Measurements from ENCODE around the gene MROH2B. TPM values are rescaled to one million over a fixed set of nuclear protein-coding genes. Genes with fewer than 3 reads are reported as not detected.

MROH2B gene
- total and polyA plus RNA-seq, 2 donors (not counting 1 experiment from before 2014, with no cell fraction given): not detected

GRCh38 chr5:41067714-41068568, 3.2 kb downstream of the MROH2B start:
- Histone ChIP-seq H3K9me3 (ENCODE audit: control extremely low read depth in 1 of 3, control insufficient read depth in 2 of 3, insufficient read depth in 1 of 3, low read length in 2 of 3) (no peaks in the 10 kb centered on the region), H4K20me1 (ENCODE audit: control insufficient read depth, insufficient read depth, low read length, poor library complexity, severe bottlenecking) (no peaks in the 10 kb centered on the region), H2AFZ (ENCODE audit: insufficient read depth, low read depth, low read length, poor library complexity, severe bottlenecking) (no peak overlapping the region), H3K36me3 (replicated peaks in 1 of 2; ENCODE audit: control extremely low read depth in 1 of 2, control insufficient read depth in 1 of 2, extremely low read depth in 1 of 2, insufficient read depth in 2 of 2, low read length in 1 of 2) (no peaks in the 10 kb centered on the region), H3K27ac (ENCODE audit: low read length in 2 of 2) (no peak overlapping the region), H3K79me2 (ENCODE audit: control insufficient read depth, insufficient read depth, low read length) (no peaks in the 10 kb centered on the region), H3K27me3 (replicated peaks in 1 of 4; ENCODE audit: control extremely low read depth in 1 of 4, control insufficient read depth in 3 of 4, insufficient read depth in 4 of 4, low read length in 3 of 4) (no peaks in the 10 kb centered on the region), H3K4me2 (replicated peaks; ENCODE audit: low read depth, low read length, poor library complexity, severe bottlenecking) (no peak overlapping the region), H3K9ac (ENCODE audit: low read length) (no peak overlapping the region), H3K4me1 (ENCODE audit: control insufficient read depth in 2 of 2, insufficient read depth in 2 of 2, low read length in 2 of 2) (no peaks in the 10 kb centered on the region), H3K4me3 (ENCODE audit: control extremely low read depth in 1 of 5, extremely low read depth in 1 of 5, insufficient read depth in 1 of 5, low read depth in 2 of 5, low read length in 4 of 5) (no peak overlapping the region)
- Mint-ChIP-seq H3K4me3 (no peak overlapping the region), H3K4me1 (no peaks in the 10 kb centered on the region), H3K27ac (no peak overlapping the region), H3K27me3 (no peaks in the 10 kb centered on the region), H3K9me3 (ENCODE audit: insufficient read depth) (no peaks in the 10 kb centered on the region)
- ATAC-seq (ENCODE audit: low read depth) (no peak), DNase-seq (no peak)
- WGBS (ENCODE audit: insufficient coverage): no CpG with 5 or more reads among the region's 2 CpGs
- no peak for TF ChIP-seq CTCF (IDR thresholded peaks at IDR 0.05)
- TF ChIP-seq EZH2 (IDR thresholded peaks at IDR 0.05; ENCODE audit: borderline replicate concordance, insufficient read depth, low read depth, low read length, poor library complexity, severe bottlenecking): no peak
- POLR2A ChIA-PET: no interaction called here
- CTCF ChIA-PET: no interaction called here
- intact Hi-C loops (cut with micrococcal nuclease): no loop called here

GRCh38 chr5:41065691-41066335, 5.3 kb downstream of the MROH2B start:
- TF ChIP-seq EZH2 (IDR thresholded peaks at IDR 0.05; ENCODE audit: borderline replicate concordance, insufficient read depth, low read depth, low read length, poor library complexity, severe bottlenecking) (no peak), CTCF (IDR thresholded peaks at IDR 0.05) (no peak)
- H3K9ac ChIP-seq (ENCODE audit: low read length): no peak overlapping the region
- H3K9me3 Mint-ChIP-seq (ENCODE audit: insufficient read depth): no peaks in the 10 kb centered on the region
- H3K36me3 ChIP-seq (replicated peaks in 1 of 2; ENCODE audit: control extremely low read depth in 1 of 2, control insufficient read depth in 1 of 2, extremely low read depth in 1 of 2, insufficient read depth in 2 of 2, low read length in 1 of 2): no peaks in the 10 kb centered on the region
- no peak overlapping the region for H3K4me3 ChIP-seq (ENCODE audit: control extremely low read depth in 1 of 5, extremely low read depth in 1 of 5, insufficient read depth in 1 of 5, low read depth in 2 of 5, low read length in 4 of 5)
- no peak overlapping the region for H3K27ac Mint-ChIP-seq
- ChIA-PET POLR2A (no interaction called here), CTCF (no interaction called here)
- ATAC-seq (ENCODE audit: low read depth): no peak
- no peaks in the 10 kb centered on the region for H4K20me1 ChIP-seq (ENCODE audit: control insufficient read depth, insufficient read depth, low read length, poor library complexity, severe bottlenecking)
- no peaks in the 10 kb centered on the region for H3K27me3 Mint-ChIP-seq
- no peak overlapping the region for H3K4me2 ChIP-seq (replicated peaks; ENCODE audit: low read depth, low read length, poor library complexity, severe bottlenecking)
- H3K27ac ChIP-seq (ENCODE audit: low read length in 2 of 2): no peak overlapping the region
- H3K4me1 Mint-ChIP-seq: no peaks in the 10 kb centered on the region
- no peaks in the 10 kb centered on the region for H3K79me2 ChIP-seq (ENCODE audit: control insufficient read depth, insufficient read depth, low read length)
- H2AFZ ChIP-seq (ENCODE audit: insufficient read depth, low read depth, low read length, poor library complexity, severe bottlenecking): no peak overlapping the region
- H3K4me3 Mint-ChIP-seq: no peak overlapping the region
- no peaks in the 10 kb centered on the region for H3K27me3 ChIP-seq (replicated peaks in 1 of 4; ENCODE audit: control extremely low read depth in 1 of 4, control insufficient read depth in 3 of 4, insufficient read depth in 4 of 4, low read length in 3 of 4)
- DNase-seq: no peak
- no peaks in the 10 kb centered on the region for H3K4me1 ChIP-seq (ENCODE audit: control insufficient read depth in 2 of 2, insufficient read depth in 2 of 2, low read length in 2 of 2)
- WGBS (ENCODE audit: insufficient coverage): 56% methylated on average over 3 of the region's 6 CpGs
- H3K9me3 ChIP-seq (ENCODE audit: control extremely low read depth in 1 of 3, control insufficient read depth in 2 of 3, insufficient read depth in 1 of 3, low read length in 2 of 3): no peaks in the 10 kb centered on the region
- intact Hi-C loops (cut with micrococcal nuclease): no loop called here
